SK-N-SH treated with all-trans-retinoic acid at 6 μM for 48 hours (cell line): Measurements from ENCODE around the gene PLB1.

Experiments
- ATAC-seq: fragments of 200-7000 bp; cut with Tn5 transposase; 3 replicates; pipeline ENCODE4 v1.9.1; 2020; ENCODE audit warnings: mild to moderate bottlenecking, moderate library complexity
- ARNTL ChIP-seq: fragments of 450-650 bp; formaldehyde crosslinking; IDR thresholded peaks from 2 replicates; pipeline ENCODE4 v1.5.0; 2020; ENCODE audit warnings: low read depth, mild to moderate bottlenecking, moderate library complexity, borderline replicate concordance
- BACH2 ChIP-seq: fragments of 250-450 bp; sonication (Bioruptor Pico); IDR thresholded peaks from 2 replicates; pipeline ENCODE4 v1.9.0; 2021; ENCODE audit warnings: mild to moderate bottlenecking, borderline replicate concordance
- CREB5 ChIP-seq: fragments of 250-450 bp; sonication (Bioruptor Pico); IDR thresholded peaks from 2 replicates; pipeline ENCODE4 v1.5.1; 2020; ENCODE audit warnings: low read depth, mild to moderate bottlenecking, moderate library complexity
- CSDC2 ChIP-seq: fragments of 250-450 bp; sonication (Bioruptor Pico); IDR thresholded peaks from 2 replicates; pipeline ENCODE4 v1.5.0; 2020; ENCODE audit warnings: mild to moderate bottlenecking, moderate library complexity
- ESRRG ChIP-seq: fragments of 250-450 bp; sonication (Bioruptor Pico); IDR thresholded peaks from 2 replicates; pipeline ENCODE4 v1.6.1; 2021; ENCODE audit warnings: mild to moderate bottlenecking
- GLIS3 ChIP-seq: fragments of 250-450 bp; sonication (Bioruptor Pico); IDR thresholded peaks from 2 replicates; pipeline ENCODE4 v1.5.0; 2020; ENCODE audit warnings: mild to moderate bottlenecking, moderate library complexity
- ISL1 ChIP-seq: fragments of 250-450 bp; sonication (Bioruptor Pico); IDR thresholded peaks from 2 replicates; pipeline ENCODE4 v2.1.2; 2022; ENCODE audit warnings: mild to moderate bottlenecking, moderate library complexity
- OSR1 ChIP-seq: fragments of 250-450 bp; sonication (Bioruptor Pico); IDR thresholded peaks from 2 replicates; pipeline ENCODE4 v1.8.0; 2022; ENCODE audit warnings: moderate library complexity, mild to moderate bottlenecking, inconsistent platforms
- POU6F1 ChIP-seq: fragments of 250-450 bp; sonication (Bioruptor Pico); IDR thresholded peaks from 2 replicates; pipeline ENCODE4 v1.8.0; 2021; ENCODE audit warnings: low read depth, mild to moderate bottlenecking, moderate library complexity, borderline replicate concordance
- PPARA ChIP-seq: fragments of 250-450 bp; sonication (Bioruptor Pico); IDR thresholded peaks from 2 replicates; pipeline ENCODE4 v1.5.0; 2020; ENCODE audit warnings: mild to moderate bottlenecking, borderline replicate concordance
- RARB ChIP-seq: fragments of 250-450 bp; sonication (Bioruptor Pico); IDR thresholded peaks from 2 replicates; pipeline ENCODE4 v1.8.0; 2021; ENCODE audit warnings: mild to moderate bottlenecking, moderate library complexity
- TCF4 ChIP-seq: fragments of 250-450 bp; sonication (Bioruptor Pico); IDR thresholded peaks from 2 replicates; pipeline ENCODE4 v1.8.0; 2021; ENCODE audit warnings: mild to moderate bottlenecking, moderate library complexity, borderline replicate concordance
- TSHZ2 ChIP-seq: fragments of 250-450 bp; sonication (Bioruptor Pico); IDR thresholded peaks from 2 replicates; pipeline ENCODE4 v1.5.0; 2020; ENCODE audit warnings: mild to moderate bottlenecking, moderate library complexity
- ZC3H10 ChIP-seq: fragments of 250-450 bp; sonication (Bioruptor Pico); IDR thresholded peaks from 2 replicates; pipeline ENCODE4 v1.5.1; 2021; ENCODE audit warnings: mild to moderate bottlenecking, moderate library complexity
- ZFP30 ChIP-seq: fragments of 450-650 bp; formaldehyde crosslinking; IDR thresholded peaks from 2 replicates; pipeline ENCODE4 v1.5.0; 2022; ENCODE audit warnings: mild to moderate bottlenecking, moderate library complexity
- ZNF565 ChIP-seq: fragments of 450-650 bp; formaldehyde crosslinking; conservative IDR thresholded peaks from 2 replicates; pipeline ENCODE4 v1.5.0; 2020; ENCODE audit warnings: low read depth, mild to moderate bottlenecking, moderate library complexity
- ZNF70 ChIP-seq: fragments of 450-650 bp; formaldehyde crosslinking; IDR thresholded peaks from 2 replicates; pipeline ENCODE4 v1.5.0; 2020; ENCODE audit warnings: mild to moderate bottlenecking, moderate library complexity
- ZNF8 ChIP-seq: fragments of 450-650 bp; formaldehyde crosslinking; IDR thresholded peaks from 2 replicates; pipeline ENCODE4 v1.5.0; 2020; ENCODE audit warnings: mild to moderate bottlenecking, moderate library complexity

The PLB1 gene

GRCh38 chr2:28577791-28578680 is 82.2 kb downstream of the PLB1 start:
- TF ChIP-seq BACH2 (no peak), OSR1 (CRISPR knock-in tag) (no peak), GLIS3 (no peak), ZC3H10 (CRISPR knock-in tag) (no peak)
- ATAC-seq = no peak

- no peak for ATAC-seq
- TF ChIP-seq ESRRG (CRISPR knock-in tag) (no peak), TCF4 (CRISPR knock-in tag) (no peak)
These were observed 82.9 kb downstream of the PLB1 start for GRCh38 chr2:28578774-28579173.

- ATAC-seq = no peak
These were observed 83.7 kb downstream of the PLB1 start for GRCh38 chr2:28579606-28580005.

GRCh38 chr2:28580078-28580477 is 84.2 kb downstream of the PLB1 start:
- ATAC-seq = no peak
- TF ChIP-seq ARNTL (CRISPR knock-in tag) (no peak), TSHZ2 (CRISPR knock-in tag) (no peak), ZNF565 (no peak), GLIS3 (no peak), PPARA (no peak), ZNF8 (CRISPR knock-in tag) (no peak), TCF4 (CRISPR knock-in tag) (no peak), RARB (CRISPR knock-in tag) (no peak)
- TF ChIP-seq, all 23 proteins: peak for 0

More at GRCh38 chr2:28579606-28580005, 83.7 kb downstream of the PLB1 start:
- TF ChIP-seq ZNF70 (CRISPR knock-in tag) = no peak
- TF ChIP-seq OSR1 (CRISPR knock-in tag) = no peak
- TF ChIP-seq CSDC2 (CRISPR knock-in tag) = no peak
- no peak for TF ChIP-seq PPARA
- no peak for TF ChIP-seq CREB5 (CRISPR knock-in tag)
- TF ChIP-seq TSHZ2 (CRISPR knock-in tag) = no peak
- no peak for TF ChIP-seq POU6F1
- TF ChIP-seq ISL1 (CRISPR knock-in tag) = no peak
- no peak for TF ChIP-seq GLIS3
- no peak for TF ChIP-seq ESRRG (CRISPR knock-in tag)
- no peak for TF ChIP-seq ZC3H10 (CRISPR knock-in tag)
- TF ChIP-seq ZFP30 (CRISPR knock-in tag) = no peak
- no peak for TF ChIP-seq ZNF565
